GM18907 (cell line): ENCODE data around the gene GALM.
"Not testable (repeated sequence)": the region's sequence is repeated elsewhere in the genome, so short reads cannot be mapped to it uniquely, and the experiment has no call there.

Source experiments
- ATAC-seq: cut with Tn5 transposase; IDR thresholded peaks from one replicate; pipeline ENCODE4 v1.9.1; 2021; ENCODE audit warnings: mild to moderate bottlenecking, moderate library complexity; ENCODE audit not compliant: unreplicated experiment

GALM gene

DNA sequence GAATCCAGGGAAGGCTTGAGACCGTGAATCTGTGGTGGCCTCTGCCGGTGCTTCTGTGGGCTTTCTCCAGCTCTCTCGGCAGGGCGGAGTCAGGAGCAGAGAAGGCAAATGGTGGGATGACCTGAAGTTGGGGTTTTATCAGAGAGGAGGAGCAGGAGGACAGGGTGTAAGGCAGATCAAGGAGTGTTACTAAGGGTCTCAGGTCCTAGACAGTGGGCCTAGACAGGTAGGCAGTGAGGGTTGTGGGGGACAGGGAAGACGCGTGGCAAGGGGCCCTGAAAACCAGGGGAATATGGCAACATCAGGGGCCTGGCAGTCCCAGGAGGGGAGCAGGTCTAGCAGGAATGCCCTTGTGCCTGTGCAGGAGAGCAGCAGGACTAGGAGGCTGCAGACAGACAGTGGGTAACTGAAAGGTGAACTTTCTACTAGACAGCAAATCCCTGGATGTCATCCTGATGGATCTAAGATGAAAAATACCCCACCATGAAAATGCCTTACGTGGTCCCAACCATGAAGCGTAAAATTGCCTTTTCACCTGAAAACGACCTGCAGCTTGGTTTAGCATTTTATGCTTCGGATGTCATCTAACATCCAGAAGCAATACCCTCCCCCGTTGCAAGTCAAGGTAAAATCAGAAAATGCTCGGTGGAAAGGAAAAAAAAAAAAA is 43.1 kb downstream of the GALM start:
- no peak for ATAC-seq

DNA sequence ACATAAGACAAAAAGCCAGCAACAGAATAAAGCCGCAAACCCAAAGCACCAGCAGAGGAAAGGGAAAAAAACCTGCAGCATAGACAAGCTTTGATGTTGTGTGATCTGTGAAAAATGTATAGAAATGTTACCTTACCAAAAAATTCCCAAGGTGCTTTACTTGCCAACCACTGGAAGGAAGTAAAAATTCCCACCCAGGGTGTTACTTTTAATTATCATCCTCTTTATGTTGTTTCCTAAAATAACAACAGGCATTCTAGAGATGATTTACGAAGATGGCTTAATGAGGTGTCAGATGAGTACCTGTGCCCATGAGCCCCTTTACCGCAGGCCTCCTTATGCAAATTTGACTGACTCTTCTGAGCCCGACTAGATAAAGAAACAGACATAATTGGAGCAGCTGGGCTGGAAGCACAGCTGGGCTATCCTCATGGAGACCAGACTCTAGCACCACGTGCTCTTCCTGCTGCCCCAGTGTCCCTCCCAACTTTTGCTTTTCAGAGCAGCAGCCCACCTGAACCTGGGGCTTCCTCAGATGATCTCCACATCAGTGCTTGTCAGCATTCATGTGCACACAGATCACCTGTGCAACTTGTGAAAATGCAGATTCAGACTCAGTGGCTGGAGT is 43.8 kb downstream of the GALM start:
- ATAC-seq: peak; percentile 75

DNA sequence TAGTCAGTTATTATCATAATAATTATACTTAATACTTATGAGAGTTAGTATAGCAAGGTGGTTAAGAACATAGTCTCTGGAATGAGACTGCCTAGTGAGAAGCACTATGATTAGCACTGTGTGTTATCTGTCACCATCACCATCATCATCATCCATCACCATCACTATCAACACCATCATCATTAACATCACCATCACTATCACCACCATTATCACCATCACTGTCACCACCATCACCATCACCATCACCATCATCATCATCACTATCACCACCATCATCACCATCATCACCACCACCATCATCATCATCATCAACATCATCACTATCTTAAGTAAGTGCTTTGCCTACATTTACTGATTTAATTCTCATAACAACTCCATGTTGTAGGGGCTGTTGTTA is 45.6 kb downstream of the GALM start:
- no peak for ATAC-seq

DNA sequence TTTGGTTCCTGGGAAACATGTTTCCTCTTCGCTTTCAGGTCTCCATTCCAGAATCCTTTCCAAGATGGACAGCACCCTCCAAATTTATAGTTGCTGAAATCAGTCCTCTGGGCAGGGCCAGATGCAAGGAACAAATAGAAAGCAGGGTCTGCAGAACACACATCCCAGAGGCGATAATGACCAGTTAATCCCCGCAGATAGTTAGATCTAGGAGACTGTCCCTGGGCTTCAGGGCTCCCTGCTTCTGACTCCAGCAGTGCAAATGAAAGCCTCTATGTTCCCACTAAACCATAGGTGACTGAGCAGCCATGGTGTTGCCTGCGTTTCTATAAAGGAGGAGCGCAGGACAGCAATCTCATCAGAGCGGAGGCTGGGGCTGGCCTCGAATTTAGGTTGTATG is 46.5 kb downstream of the GALM start:
- ATAC-seq: no peak

DNA sequence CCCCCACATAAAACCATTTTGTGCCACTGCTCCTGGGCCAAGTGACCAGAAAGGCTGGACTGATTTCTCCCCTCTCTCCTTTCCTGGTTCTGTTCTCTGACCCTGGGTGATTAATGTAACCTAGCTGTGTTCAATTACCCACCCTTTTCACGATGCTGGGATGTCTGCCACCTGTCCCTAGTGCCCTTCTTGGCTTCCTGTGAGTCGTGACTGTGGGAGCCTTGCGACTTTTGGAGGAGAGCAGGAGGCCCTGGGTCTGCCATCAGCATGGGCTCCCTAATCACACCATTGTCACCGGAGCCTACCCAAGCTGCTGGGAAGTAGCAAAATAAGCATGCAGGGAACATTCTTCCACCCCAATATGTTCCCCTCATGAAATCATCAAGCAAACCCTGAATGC is 47.0 kb downstream of the GALM start:
- ATAC-seq: no peak

DNA sequence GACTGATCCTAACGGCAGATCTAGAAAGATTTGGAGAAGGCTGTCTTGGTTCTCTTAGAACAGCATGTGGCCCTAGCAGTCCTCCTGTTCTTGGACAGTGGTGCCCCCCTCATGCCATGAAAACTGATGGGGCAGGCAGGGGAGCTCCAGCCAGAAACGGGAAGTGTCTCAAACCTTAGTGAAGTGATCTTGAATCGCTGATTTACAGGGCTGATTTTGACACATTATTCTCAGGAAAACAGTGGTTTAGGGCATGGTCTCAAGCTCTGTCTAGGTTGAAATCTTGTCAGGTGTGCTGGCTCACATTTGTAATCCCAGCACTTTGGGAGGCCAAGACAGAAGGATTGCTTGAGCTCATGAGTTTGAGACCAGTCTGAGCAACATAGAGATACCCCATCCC is 47.4 kb downstream of the GALM start:
- no peak for ATAC-seq

DNA sequence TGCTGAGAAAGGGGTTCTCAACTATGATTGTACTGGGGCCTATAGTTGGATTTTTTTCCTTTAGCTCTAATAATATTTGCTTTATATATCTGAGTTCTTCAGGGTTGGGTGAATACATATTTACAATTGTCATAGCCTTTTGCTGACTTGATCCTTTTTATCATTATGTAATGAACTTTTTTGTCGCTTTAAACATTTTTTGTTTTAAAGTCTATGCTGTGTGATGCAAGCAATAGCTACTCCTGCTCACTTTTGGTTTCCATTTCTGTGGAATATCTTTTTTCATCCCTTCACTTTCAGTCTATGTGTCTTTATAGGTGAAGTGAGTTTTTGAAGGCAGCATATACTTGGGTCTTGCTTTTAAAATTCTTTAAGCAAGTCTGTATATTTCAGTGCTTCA is 49.0 kb downstream of the GALM start:
- not testable (repeated sequence) for ATAC-seq

DNA sequence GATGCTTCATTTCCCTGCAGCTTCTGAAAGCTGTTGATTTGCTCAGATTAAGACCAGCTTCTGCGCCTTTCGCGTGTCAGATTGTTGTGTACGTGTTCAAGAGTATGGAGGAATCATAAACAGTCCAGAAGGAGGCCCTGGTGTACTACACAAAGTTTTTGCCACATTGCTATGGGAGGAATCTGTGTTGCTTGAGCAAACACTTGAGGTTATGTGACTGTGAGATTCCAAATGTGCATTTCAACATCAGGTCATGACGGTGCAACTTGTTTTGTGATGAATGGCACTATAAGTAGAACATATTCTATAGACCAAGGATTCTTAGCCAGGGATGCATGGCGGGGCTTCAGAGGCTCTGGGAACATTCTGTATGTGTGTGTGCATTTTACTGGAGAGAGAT is 50.3 kb downstream of the GALM start:
- no peak for ATAC-seq

DNA sequence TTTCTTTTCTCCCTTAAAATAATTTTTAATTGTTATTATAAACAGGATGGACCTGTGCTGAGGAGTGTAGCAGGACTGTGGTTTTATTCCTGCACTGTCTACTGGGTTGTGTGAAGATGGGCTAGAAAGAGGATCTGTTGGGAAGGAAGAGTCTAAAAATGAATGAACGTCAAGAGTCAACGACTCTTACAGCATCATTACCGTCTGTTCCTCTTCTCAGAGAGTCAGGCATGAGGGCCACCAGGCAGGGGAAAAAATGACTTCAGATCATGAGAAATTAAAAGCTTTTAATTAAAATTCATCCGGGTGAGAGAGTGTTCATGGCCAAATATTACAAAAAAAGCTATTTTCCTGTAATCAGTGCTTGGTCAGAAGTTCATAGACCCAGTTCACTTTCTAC is 52.7 kb downstream of the GALM start:
- no peak for ATAC-seq

DNA sequence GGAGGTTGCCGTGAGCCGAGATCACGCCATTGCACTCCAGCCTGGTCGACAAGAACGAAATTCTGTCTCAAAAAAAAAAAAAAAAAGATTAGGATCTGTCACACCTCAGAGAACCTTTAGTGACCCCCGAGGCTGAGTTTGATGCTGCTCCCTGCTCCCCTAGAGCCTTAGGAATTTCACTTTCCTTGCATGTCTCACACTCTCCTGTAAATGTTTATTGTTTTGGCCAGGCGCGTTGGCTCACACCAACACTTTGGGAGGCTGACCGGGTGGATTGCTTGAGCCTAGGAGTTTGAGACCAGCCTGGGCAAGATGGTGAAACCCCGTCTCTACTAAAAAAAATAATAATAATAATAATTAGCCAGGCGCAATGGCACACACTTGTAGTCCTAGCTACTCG is 53.8 kb downstream of the GALM start:
- no peak for ATAC-seq

DNA sequence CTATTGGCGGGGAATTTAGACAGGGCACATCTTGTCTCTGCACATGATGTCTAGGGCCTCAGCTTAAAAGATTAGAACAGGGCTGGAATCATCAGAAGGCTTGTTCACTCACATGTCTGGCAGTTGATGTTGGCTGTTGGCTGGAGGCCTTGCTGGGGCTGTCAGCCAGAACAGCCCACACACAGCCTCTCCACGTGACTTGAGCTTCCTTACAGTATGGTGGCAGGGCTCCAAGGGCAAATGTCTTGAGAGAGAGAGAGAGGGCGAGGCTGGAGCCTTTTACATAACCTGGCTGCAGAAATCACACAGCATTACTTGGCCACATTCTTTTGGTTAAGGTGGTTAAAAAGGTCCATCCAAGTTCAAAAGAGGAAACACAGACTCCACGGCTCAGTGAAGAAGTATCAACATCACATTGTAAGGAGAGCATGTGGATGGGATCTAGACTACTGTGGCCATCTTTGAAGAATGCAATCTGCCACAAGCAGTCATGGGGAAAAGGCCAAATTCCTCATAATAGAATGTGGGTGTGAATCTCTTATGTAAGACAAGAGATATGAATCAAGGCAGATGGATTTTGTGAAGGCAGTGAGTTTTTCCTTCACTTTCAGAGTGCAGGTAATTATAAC is 54.8 kb downstream of the GALM start:
- ATAC-seq: no peak

DNA sequence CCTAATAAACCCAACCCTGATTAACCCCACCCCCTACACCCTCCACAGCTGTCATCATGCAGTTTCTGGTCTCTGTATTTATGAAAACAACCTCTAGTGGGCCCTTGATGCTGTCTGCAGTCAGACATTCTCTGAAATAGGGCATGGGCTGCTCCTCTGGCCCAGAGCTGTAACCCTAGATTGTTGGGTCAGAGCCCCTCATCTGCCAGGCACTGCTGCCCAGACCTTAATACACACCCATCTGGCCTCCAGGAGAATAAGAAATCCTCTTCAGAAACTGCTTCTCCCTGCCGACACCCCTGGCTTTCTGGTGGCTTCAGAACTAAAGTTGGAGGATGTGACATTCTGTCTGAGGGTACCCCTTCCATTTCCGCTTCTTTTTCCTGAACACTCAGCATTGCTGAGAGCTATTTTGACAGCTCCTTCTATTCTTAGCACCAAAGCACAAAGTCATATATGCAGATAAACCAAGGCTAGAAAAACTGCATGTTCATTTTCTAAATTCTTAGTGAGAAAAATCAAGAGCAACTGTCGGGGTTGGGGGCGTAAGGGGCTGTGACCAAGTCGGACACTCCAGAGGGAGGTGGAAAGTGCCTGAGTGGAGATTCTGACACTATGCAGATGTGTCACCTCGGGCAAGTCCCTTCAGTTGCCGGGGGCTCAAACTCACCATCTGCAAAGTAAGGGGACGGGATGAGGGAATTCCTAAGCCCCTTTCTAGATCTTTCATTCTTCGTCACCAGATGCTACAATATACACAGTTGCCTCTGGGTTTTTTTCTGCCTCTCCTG is 56.6 kb downstream of the GALM start:
- ATAC-seq: peak; percentile 46

DNA sequence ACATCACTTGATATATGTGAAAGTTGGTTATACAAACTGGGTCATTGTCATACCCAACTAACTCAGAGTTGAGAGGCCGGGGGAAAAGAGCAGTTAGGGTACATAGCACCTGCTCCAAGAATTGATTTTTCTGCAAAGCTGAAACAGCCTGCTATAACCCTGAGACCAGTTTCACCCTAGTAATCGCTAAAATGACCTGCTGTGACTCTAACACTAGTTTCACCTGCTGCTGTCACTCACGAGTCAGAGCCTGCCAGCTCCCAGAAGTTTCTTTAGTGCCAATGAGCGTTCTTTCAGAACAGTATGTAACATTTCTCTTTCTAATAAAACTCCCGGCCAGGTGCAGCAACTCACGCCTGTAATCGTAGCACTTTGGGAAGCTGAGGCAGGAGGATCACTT is 57.3 kb downstream of the GALM start:
- peak; percentile 62 for ATAC-seq

DNA sequence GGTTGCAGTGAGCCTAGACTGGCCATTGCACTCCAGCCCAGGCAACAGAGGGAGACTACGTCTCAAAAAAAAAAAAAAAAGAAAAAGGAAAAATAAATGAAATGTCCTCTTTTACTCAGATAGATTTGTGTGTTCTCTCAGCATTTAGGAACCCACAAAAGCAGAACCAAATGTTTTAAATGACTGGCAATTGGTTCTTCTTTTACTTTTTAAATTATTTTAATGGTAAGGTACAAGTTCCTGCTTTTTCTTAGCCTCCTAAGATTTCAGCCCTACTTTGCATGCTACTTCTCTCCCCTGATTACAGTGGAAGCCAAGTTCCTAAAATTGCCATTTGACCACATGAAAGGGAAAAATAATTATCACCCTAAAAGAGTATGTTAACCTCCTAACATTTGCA is 61.7 kb downstream of the GALM start:
- ATAC-seq: no peak

DNA sequence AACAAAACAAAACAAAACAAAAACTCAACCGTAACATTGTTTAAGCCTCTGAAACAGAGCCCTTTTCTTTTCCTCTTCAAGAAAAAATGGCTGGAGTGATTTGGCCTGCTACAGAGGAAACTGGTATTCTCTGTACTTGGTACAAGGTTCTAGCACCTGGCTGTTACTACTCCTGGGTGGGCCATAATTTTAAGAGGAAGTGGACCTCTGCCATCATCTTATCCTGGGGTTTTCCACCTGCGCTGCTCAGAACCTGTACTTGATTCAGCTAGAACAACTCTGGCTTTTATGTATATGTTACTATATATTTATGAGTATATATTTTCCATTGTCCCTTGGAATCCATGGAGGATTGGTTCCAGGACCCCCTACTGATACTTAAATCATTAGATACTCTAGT is 62.8 kb downstream of the GALM start:
- ATAC-seq: no peak

DNA sequence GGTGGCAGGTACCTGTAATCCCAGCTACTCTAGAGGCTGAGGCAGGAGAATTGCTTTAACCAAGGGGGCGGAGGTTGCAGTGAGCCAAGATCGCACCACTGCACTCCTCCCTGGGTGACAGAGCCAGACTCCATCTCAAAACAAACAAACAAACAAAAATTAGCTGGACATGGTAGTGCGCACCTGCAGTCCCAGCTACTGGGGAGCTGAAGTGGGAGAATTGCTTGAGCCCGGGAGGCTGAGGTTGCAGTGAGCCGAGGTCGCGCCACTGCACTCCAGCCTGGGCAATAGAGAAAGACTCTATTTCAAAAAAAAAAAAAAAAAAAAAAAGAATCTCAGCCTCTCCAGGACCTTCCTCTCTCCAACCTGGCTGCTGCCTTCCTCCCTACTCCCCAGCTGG is 65.2 kb downstream of the GALM start:
- no peak for ATAC-seq

DNA sequence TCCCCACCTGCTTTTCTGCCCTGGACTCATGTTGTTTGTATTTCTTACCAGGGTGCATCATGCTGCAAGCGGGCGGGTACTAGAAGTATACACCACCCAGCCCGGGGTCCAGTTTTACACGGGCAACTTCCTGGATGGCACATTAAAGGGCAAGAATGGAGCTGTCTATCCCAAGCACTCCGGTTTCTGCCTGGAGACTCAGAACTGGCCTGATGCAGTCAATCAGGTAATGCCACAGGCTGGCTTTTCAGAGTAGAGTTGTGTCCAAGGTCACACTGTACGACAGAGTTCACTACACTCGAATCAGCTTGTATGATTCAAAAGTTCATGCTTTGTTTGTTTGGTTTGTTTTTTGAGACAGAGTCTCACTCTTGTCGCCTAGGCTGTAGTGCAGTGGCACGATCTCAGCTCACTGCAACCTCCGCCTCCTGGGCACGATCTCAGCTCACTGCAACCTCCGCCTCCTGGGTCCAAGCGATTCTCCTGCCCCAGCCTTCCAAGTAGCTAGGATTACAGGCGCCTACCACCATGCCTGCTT is 65.8 kb downstream of the GALM start:
- no peak for ATAC-seq

DNA sequence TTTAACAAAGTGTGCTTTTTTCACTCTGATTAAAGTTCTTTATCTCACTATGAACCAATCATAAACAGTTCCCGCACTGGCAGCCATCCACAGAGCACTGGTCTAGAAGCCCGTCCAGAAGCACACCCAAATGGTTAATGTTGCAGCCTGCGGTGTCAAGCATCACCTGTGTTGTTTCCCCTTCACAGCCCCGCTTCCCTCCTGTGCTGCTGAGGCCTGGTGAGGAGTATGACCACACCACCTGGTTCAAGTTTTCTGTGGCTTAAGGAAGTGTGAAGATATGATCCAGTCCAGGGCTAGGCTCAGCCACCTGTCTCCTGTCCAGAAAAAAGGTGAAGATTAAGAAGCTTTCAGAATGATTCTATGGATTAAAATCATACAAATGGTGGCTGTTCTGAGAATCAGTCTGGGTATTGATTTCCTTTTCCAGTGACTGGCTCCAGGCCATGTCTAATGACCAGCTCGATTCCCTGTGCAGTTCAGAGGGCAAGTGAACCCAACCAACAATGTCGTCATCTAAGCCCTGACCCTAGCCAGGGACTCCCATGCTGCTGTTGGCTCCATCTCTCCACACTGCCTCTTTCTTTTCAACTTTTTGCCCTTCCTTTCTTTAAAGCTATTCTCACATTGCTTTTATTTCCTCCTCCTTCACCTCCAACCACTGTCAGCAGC is 67.5 kb downstream of the GALM start:
- ATAC-seq: no peak

DNA sequence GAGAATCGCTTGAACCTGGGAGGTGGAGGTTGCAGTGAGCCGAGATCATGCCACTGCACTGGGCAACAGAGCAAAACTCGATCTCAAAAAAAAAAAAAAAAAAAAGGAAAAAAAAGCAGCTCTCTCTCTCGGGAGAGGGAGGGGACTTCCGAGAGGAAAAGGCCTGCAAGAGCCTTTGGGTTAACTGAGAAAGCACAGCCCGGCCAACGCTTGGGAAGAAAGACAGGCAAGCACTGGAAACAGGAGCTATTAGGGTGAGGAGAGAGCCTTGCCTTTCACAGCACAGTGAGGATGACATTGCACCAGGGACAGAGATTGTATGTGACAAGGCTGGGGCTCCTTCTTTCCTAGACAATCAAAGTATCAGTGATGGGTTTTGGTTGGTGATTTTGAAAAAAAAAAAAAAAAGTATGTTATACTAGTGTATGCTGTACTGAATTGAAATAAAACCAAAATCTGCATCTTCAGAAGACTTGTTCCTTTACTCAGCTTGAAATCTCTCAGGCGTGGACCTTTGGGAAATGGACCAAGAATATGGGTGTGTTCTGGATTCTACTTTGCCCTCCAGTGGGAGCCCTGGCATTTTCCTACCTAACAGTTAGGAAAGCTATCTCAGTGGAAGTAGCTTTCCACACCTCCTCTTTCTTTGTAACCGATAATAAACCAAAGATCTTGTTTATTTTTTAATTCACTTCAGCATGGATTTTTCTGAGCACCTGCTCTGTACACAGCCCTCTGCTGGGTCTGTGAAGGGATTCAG is 68.6 kb downstream of the GALM start:
- ATAC-seq: no peak

DNA sequence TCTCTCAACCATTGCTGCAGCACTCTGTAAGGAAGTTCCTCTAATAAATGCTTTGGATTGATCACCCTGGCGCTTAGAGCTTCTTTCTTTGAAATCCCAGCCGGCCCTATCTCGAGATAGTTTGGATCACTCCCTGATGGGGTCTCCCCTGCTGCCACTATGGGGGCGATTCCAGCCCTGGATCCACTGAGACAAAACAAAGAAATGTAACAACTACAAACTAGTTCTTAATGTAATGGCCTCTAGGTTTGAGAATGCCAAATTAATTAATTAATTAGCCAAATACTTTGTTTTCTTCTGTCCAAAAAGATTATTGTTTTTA is 70.0 kb downstream of the GALM start:
- ATAC-seq: no peak
